MCF 10A (cell line): ENCODE data around the gene TNS1. TPM values are rescaled to one million over a fixed set of nuclear protein-coding genes. Genes with fewer than 3 reads are reported as not detected.

ENCODE experiments used
- BruUV-seq: library from RNA; stranded (reverse); fragments of 400-500 nt; replicated peaks from 2 replicates; lab custom pipeline; 2021; lab: Mats Ljungman, UMichigan
- CTCF ChIA-PET: fragments of 300-600 bp; sonication (Branson Sonifier 250); formaldehyde crosslinking; extraction: SDS; loops from one replicate; lab custom pipeline; 2021; ENCODE audit warnings: antibody characterized with exemption, inconsistent platforms; lab: Yijun Ruan, JAX
- POLR2A ChIA-PET: fragments of 300-600, 350-650 bp; sonication (Branson Sonifier 250); formaldehyde crosslinking; extraction: SDS; loops from one replicate; lab custom pipeline; 2020; ENCODE audit warnings: antibody characterized with exemption, inconsistent platforms; lab: Yijun Ruan, JAX
- DNase-seq: peaks from one replicate; pipeline ENCODE4 v3.0.0-alpha.2; 2018; ENCODE audit not compliant: unreplicated experiment
- H3K27ac Mint-ChIP-seq: one replicate; pipeline ENCODE4 v1.8.0; 2022; ENCODE audit warnings: mild to moderate bottlenecking, low read depth, mixed read lengths; ENCODE audit not compliant: unreplicated experiment
- H3K27me3 Mint-ChIP-seq: one replicate; pipeline ENCODE4 v1.8.0; 2022; ENCODE audit warnings: mixed read lengths; ENCODE audit not compliant: insufficient read depth, unreplicated experiment
- H3K36me3 Mint-ChIP-seq: one replicate; pipeline ENCODE4 v1.8.0; 2022; ENCODE audit warnings: mild to moderate bottlenecking, moderate library complexity, mixed read lengths; ENCODE audit not compliant: insufficient read depth, unreplicated experiment
- H3K4me1 Mint-ChIP-seq: one replicate; pipeline ENCODE4 v1.8.0; 2022; ENCODE audit warnings: mixed read lengths; ENCODE audit not compliant: insufficient read depth, unreplicated experiment
- H3K4me3 Mint-ChIP-seq: one replicate; pipeline ENCODE4 v1.8.0; 2022; ENCODE audit warnings: mild to moderate bottlenecking, moderate library complexity, mixed read lengths; ENCODE audit not compliant: unreplicated experiment
- H3K9me3 Mint-ChIP-seq: one replicate; pipeline ENCODE4 v1.8.0; 2022; ENCODE audit warnings: mixed read lengths; ENCODE audit not compliant: unreplicated experiment
- intact Hi-C: fragments of 100-400 bp; cut with micrococcal nuclease; formaldehyde crosslinking; loops from 2 replicates; pipeline ENCODE4 v1.14.1; 2022
- total RNA-seq: library from RNA; stranded (reverse); gene quantifications from 2 replicates; pipeline ENCODE4 v1.2.3, GENCODE V29; 2022
- TF ChIP-seq, protein P1 (sequence below): fragments of 200-600 bp; IDR thresholded peaks from one replicate; pipeline ENCODE4 v1.8.0; 2022; ENCODE audit warnings: antibody characterized with exemption, mild to moderate bottlenecking; ENCODE audit not compliant: unreplicated experiment

TNS1 gene
- total RNA-seq, 1 experiment from 2014 or later: 3.3 TPM

- TF ChIP-seq, protein P1, sequence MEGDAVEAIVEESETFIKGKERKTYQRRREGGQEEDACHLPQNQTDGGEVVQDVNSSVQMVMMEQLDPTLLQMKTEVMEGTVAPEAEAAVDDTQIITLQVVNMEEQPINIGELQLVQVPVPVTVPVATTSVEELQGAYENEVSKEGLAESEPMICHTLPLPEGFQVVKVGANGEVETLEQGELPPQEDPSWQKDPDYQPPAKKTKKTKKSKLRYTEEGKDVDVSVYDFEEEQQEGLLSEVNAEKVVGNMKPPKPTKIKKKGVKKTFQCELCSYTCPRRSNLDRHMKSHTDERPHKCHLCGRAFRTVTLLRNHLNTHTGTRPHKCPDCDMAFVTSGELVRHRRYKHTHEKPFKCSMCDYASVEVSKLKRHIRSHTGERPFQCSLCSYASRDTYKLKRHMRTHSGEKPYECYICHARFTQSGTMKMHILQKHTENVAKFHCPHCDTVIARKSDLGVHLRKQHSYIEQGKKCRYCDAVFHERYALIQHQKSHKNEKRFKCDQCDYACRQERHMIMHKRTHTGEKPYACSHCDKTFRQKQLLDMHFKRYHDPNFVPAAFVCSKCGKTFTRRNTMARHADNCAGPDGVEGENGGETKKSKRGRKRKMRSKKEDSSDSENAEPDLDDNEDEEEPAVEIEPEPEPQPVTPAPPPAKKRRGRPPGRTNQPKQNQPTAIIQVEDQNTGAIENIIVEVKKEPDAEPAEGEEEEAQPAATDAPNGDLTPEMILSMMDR: no peak
- Mint-ChIP-seq H3K4me1 (peaks cover 9% of the 10 kb centered on the region), H3K27me3 (no peaks in the 10 kb centered on the region), H3K27ac (no peak overlapping the region), H3K4me3 (no peak overlapping the region), H3K9me3 (no peaks in the 10 kb centered on the region), H3K36me3 (no peaks in the 10 kb centered on the region)
- no TSS peak for BruUV-seq
- intact Hi-C loops: no loop called here
- ChIA-PET CTCF (interaction anchor here (0.5 to 10.6 kb wide), 5 partner anchors 8 to 194 kb away, joined by 3 to 678 read pairs (median 5); no protein-coding TSS in a partner anchor), POLR2A (no interaction called here)
- no peak for DNase-seq
Measured at GRCh38 chr2:217793566-217794132, 209.1 kb downstream of the TNS1 start.

GRCh38 chr2:217792626-217793527 lies 209.9 kb downstream of the TNS1 start:
- DNase-seq: no peak
- H3K4me1 Mint-ChIP-seq: peaks cover 9% of the 10 kb centered on the region
- no peak overlapping the region for H3K27ac Mint-ChIP-seq
- H3K27me3 Mint-ChIP-seq: no peaks in the 10 kb centered on the region
- intact Hi-C loops: no loop called here
- ChIA-PET POLR2A (interaction anchor here (0.7 to 0.9 kb wide), 2 partner anchors 9 to 87 kb away, joined by 3 read pairs; no protein-coding TSS in a partner anchor), CTCF (interaction anchor here (0.5 to 10.6 kb wide), 10 partner anchors 7 to 689 kb away, joined by 3 to 678 read pairs (median 10); no protein-coding TSS in a partner anchor)
- no peak overlapping the region for H3K4me3 Mint-ChIP-seq
- BruUV-seq: no TSS peak
- no peaks in the 10 kb centered on the region for H3K9me3 Mint-ChIP-seq
- no peaks in the 10 kb centered on the region for H3K36me3 Mint-ChIP-seq
- TF ChIP-seq, protein P1: no peak

DNA sequence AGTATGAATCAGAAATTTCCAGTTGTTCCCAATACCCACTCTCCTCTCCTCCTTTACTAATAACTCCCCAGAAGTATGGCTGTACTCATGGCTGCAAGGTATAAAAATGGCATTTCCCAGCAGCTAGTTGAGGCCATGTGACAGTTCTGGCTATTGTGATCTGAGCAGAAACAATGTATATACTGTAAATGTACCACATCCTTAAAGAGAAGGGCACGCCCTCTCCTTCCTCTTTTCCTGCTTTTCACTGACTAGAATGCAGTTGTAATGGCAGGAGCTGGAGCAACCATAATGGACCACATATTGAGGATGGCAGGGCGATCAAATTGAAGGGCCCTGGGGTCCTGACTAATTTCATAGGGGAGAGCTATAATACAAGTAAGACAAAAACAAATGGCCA lies 211.2 kb downstream of the TNS1 start:
- ChIA-PET CTCF (interaction anchor here (0.6 to 10.6 kb wide), 15 partner anchors 9 to 276 kb away, joined by 3 to 678 read pairs (median 20); no protein-coding TSS in a partner anchor), POLR2A (interaction anchor here (0.8 kb wide), 1 partner anchor 99 kb away, joined by 3 read pairs; no protein-coding TSS in a partner anchor)
- BruUV-seq: no TSS peak
- H3K27me3 Mint-ChIP-seq: no peaks in the 10 kb centered on the region
- H3K27ac Mint-ChIP-seq: no peak overlapping the region
- H3K9me3 Mint-ChIP-seq: no peaks in the 10 kb centered on the region
- H3K36me3 Mint-ChIP-seq: no peaks in the 10 kb centered on the region
- DNase-seq: no peak
- intact Hi-C loops: no loop called here
- H3K4me3 Mint-ChIP-seq: no peak overlapping the region
- peaks cover 9% of the 10 kb centered on the region for H3K4me1 Mint-ChIP-seq
- TF ChIP-seq, protein P1: no peak
